ENCODE data around the gene MARCHF2. TPM values are rescaled to one million over a fixed set of nuclear protein-coding genes. Genes with fewer than 3 reads are reported as not detected.

Gene MARCHF2
- total RNA-seq, 6 experiments from 2014 or later, result 22.5 to 146 (median 32.3) TPM

DNA sequence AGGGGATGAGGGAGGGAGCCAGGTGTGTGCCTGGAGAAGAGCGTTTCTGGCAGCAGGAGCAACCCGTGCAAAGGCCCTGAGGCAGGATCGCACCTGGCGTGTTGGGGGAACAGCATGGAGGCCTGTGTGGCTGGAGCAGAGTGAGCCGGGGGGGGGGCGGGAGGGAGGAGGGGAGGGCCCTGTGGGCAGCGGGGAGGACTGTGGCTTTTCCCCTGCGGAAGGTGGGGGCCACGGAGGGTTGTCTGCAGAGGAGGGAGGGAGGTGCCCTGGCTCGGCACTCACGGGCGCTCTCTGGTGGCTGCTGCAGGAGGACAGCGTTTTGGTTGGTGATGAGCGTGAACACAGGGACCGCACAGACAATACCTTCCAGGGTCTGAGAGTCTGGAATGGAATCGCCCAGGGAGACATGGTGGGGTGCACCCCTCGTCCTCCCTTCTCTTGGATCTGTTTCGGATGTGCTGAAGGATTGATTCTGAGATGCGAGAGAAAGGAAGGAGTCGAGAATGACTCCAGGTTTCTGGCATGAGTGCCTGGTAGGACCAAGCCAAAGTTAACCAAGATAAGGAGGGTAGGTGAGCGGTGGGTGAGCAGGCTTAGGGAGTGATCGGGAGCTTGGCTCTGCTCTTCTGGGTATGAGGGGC, 16.4 kb upstream of the MARCHF2 start:
- no peak overlapping the region for H3K27ac ChIP-seq
- WGBS (ENCODE audit: insufficient coverage, low coverage, low lambda C conversion rate, missing lambda C conversion rate), result 68% methylated on average over 17 of the region's 22 CpGs
- peak in 2 of 3 donors; percentile 66 to 71 for DNase-seq
- H3K4me1 ChIP-seq, result peaks cover 0 to 45% (median 19%) of the 10 kb centered on the region in 4 donors
- no peak overlapping the region for H3K4me3 ChIP-seq
- no peaks in the 10 kb centered on the region for H3K36me3 ChIP-seq
- no peaks in the 10 kb centered on the region for H3K9me3 ChIP-seq
- H3K27me3 ChIP-seq, result no peaks in the 10 kb centered on the region
- intact Hi-C loops (cut with DNase I), result no loop called here
- ATAC-seq, result peak; percentile 37 to 63 (median 45)
- TF ChIP-seq POLR2A (IDR thresholded peaks at IDR 0.05) (no peak), CTCF (IDR thresholded peaks at IDR 0.05) (peak; percentile 48 to 57 (median 53))

DNA sequence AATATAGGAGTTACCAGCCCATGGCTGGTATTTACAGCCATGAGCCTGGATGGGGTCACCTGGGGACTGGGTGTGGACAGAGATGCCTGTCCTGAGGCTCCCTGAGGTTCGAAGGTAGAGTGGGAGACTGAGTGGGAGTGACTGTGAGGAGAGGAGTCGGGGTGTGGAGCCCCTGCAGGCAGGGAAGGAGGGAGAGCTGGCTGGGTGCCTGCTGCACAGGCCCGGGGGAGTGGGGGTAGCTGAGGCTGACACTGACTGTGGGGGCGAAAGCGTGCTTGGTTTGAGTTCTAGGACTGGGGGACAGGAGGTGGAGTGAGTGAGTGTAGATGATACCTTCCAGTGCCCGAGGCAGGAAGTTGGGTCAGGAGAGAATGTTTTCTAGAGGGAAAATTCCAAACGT, 15.8 kb upstream of the MARCHF2 start:
- TF ChIP-seq POLR2A (IDR thresholded peaks at IDR 0.05), result no peak
- no peak for TF ChIP-seq CTCF (IDR thresholded peaks at IDR 0.05)
- intact Hi-C loops (cut with DNase I), result no loop called here
- DNase-seq, result peak in 1 of 3 donors; percentile 43
- 52% methylated on average over 7 of the region's 7 CpGs for WGBS (ENCODE audit: insufficient coverage, low coverage, low lambda C conversion rate, missing lambda C conversion rate)
- Histone ChIP-seq H3K27ac (no peak overlapping the region), H3K27me3 (no peaks in the 10 kb centered on the region), H3K4me3 (no peak overlapping the region), H3K36me3 (peaks cover 0 to 6% (median 0%) of the 10 kb centered on the region in 4 donors), H3K4me1 (peaks cover 0 to 39% (median 17%) of the 10 kb centered on the region in 4 donors), H3K9me3 (no peaks in the 10 kb centered on the region)
- ATAC-seq, result no peak

DNA sequence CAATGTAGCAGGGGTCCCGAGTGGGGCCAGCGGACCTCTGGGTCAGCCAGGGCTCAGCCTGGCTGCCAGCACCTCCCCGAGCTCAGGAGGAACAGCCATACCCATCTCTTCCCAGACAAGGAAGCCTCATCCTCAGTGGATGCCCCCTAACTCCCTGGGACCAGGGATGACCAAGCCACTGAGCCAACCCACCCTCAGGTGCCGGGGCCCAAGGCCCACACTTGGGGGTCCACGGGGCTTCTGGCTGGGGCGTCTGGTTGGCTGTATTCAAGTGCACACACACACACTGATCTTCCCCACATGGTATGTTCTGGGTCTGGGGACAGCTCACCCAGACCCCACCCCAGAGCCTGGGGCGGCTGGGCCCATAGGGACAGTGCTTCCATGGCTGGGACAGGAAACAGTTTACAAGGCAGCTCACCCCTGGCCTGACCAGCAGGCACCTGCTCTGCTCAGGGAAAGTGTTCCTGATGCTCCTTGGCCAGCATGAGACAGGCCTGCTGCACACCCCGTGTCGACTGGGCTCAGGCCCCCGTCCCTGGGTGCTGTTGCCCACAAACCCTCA, 15.3 kb upstream of the MARCHF2 start:
- peaks cover 0 to 11% (median under 1%) of the 10 kb centered on the region in 4 donors for H3K36me3 ChIP-seq
- ATAC-seq, result no peak

DNA sequence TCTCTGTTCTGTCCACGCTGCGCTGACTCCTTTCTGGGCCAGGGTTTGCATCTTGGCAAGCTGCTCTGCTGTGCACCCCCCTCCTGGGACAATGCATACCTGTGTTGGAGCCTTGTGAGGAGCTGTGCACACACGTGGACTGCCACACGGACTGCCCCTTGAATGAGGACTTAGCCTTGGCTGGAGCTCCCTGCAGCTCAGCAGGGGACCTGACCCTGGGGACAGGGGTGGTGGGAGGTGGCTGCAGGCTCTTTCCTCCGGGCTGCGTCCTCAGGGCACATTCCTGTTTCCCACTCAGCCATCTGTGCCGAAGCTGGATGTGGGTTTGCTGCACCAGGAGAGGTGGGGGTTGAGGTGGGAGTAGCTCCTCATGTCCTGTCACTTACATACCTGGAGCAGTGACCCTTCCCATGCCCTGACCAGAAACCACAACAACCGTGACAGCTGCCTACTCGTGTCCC, 14.8 kb upstream of the MARCHF2 start:
- Histone ChIP-seq H3K27ac (no peak overlapping the region), H3K9me3 (no peaks in the 10 kb centered on the region), H3K4me1 (peaks cover 0 to 29% (median 12%) of the 10 kb centered on the region in 4 donors), H3K36me3 (peaks cover 0 to 16% (median 5%) of the 10 kb centered on the region in 4 donors), H3K4me3 (no peak overlapping the region), H3K27me3 (no peaks in the 10 kb centered on the region)
- 52% methylated on average over 4 of the region's 9 CpGs for WGBS (ENCODE audit: insufficient coverage, low coverage, low lambda C conversion rate, missing lambda C conversion rate)
- intact Hi-C loops (cut with DNase I), result no loop called here
- no peak for ATAC-seq
- peak in 1 of 3 donors; percentile 45 for DNase-seq
- TF ChIP-seq CTCF (IDR thresholded peaks at IDR 0.05), result no peak
- no peak for TF ChIP-seq POLR2A (IDR thresholded peaks at IDR 0.05)

More for the DNA sequence above, 15.3 kb upstream of the MARCHF2 start:
- no peak overlapping the region for H3K4me3 ChIP-seq
- TF ChIP-seq CTCF (IDR thresholded peaks at IDR 0.05) (no peak), POLR2A (IDR thresholded peaks at IDR 0.05) (no peak)
- WGBS (ENCODE audit: insufficient coverage, low coverage, low lambda C conversion rate, missing lambda C conversion rate), result no CpG with 5 or more reads among the region's 10 CpGs
- DNase-seq, result peak in 1 of 3 donors; percentile 43
- no peaks in the 10 kb centered on the region for H3K27me3 ChIP-seq
- H3K27ac ChIP-seq, result no peak overlapping the region
- H3K9me3 ChIP-seq, result no peaks in the 10 kb centered on the region
- intact Hi-C loops (cut with DNase I), result no loop called here
- H3K4me1 ChIP-seq, result peaks cover 0 to 34% (median 14%) of the 10 kb centered on the region in 4 donors
